SK-N-SH (cell line): ENCODE measurements around the gene SLC2A13. TPM values are rescaled to one million over a fixed set of nuclear protein-coding genes. Genes with fewer than 3 reads are reported as not detected.

Source experiments
- CTCF ChIA-PET: fragments of 300-600, 350-600 bp; formaldehyde crosslinking; extraction: SDS; loops from one replicate; lab custom pipeline; 2021; lab: Yijun Ruan, JAX
- POLR2A ChIA-PET: fragments of 350-600 bp; sonication (Branson Sonifier 250); formaldehyde crosslinking; extraction: SDS; loops from one replicate; lab custom pipeline; 2020; ENCODE audit warnings: antibody characterized with exemption, inconsistent platforms; lab: Yijun Ruan, JAX
- DNase-seq: peaks from one replicate; pipeline ENCODE4 v3.0.0; 2012
- H2AFZ ChIP-seq: fragments of 200-600 bp; sonication (generic); 2 replicates; pipeline ENCODE4 v1.8.1; 2016; ENCODE audit warnings: antibody characterized with exemption, mild to moderate bottlenecking, low read depth
- H3F3A ChIP-seq: fragments of 200-600 bp; sonication (generic); replicated peaks from 2 replicates; pipeline ENCODE3; 2016; ENCODE audit warnings: antibody characterized with exemption, mild to moderate bottlenecking; ENCODE audit not compliant: insufficient read depth
- H3K27ac ChIP-seq, 2 experiments: fragments of 200-500 bp in 1 of 2; fragments of 200-600 bp in 1 of 2; sonication (Bioruptor generic) in 1 of 2; sonication (generic), shearing (Covaris generic) in 1 of 2; 2 replicates each; pipeline versions ENCODE4 v1.5.1 to v1.6.1; 2014 to 2016; ENCODE audit warnings: low read depth in 2 of 2, inconsistent platforms in 1 of 2, low read length in 1 of 2, mild to moderate bottlenecking in 1 of 2, mixed read lengths in 1 of 2
- H3K27me3 ChIP-seq: fragments of 200-600 bp; sonication (generic), shearing (Covaris generic); 2 replicates; pipeline ENCODE4 v1.6.1; 2016; ENCODE audit warnings: mixed run types; ENCODE audit not compliant: insufficient read depth
- H3K36me3 ChIP-seq, 2 experiments: fragments of 200-500 bp in 1 of 2; fragments of 200-600 bp in 1 of 2; sonication (Bioruptor generic) in 1 of 2; sonication (generic) in 1 of 2; replicated peaks in 1 of 2; 2 replicates each; pipeline versions ENCODE3 to v1.5.1; 2014 to 2016; ENCODE audit warnings: low read length in 1 of 2, mild to moderate bottlenecking in 1 of 2; ENCODE audit not compliant: insufficient read depth in 2 of 2, control insufficient read depth in 1 of 2
- H3K4me1 ChIP-seq, 2 experiments: fragments of 200-500 bp in 1 of 2; fragments of 200-600 bp in 1 of 2; sonication (Bioruptor generic) in 1 of 2; sonication (generic), shearing (Covaris generic) in 1 of 2; 2 replicates each; pipeline versions ENCODE4 v1.5.1 to v1.6.1; 2014 to 2016; ENCODE audit warnings: low read depth in 1 of 2, low read length in 1 of 2, mixed run types in 1 of 2; ENCODE audit not compliant: insufficient read depth in 2 of 2, control insufficient read depth in 1 of 2
- H3K4me2 ChIP-seq: fragments of 200-600 bp; sonication (generic), shearing (Covaris generic); 2 replicates; pipeline ENCODE4 v1.6.1; 2017; ENCODE audit warnings: mixed run types
- H3K4me3 ChIP-seq, 2 experiments: fragments of 200-500 bp in 1 of 2; fragments of 200-600 bp in 1 of 2; sonication (Bioruptor generic) in 1 of 2; sonication (generic), shearing (Covaris generic) in 1 of 2; 2 replicates each; pipeline versions ENCODE4 v1.5.1 to v1.8.1; 2014 to 2016; ENCODE audit warnings: low read depth in 2 of 2, inconsistent platforms in 1 of 2, low read length in 1 of 2, mild to moderate bottlenecking in 1 of 2, mixed read lengths in 1 of 2, moderate library complexity in 1 of 2
- H3K79me2 ChIP-seq: fragments of 200-600 bp; sonication (generic); 2 replicates; pipeline ENCODE4 v1.8.1; 2017; ENCODE audit warnings: mild to moderate bottlenecking; ENCODE audit not compliant: insufficient read depth
- H3K9ac ChIP-seq: fragments of 200-600 bp; sonication (generic); 2 replicates; pipeline ENCODE4 v1.6.1; 2017; ENCODE audit warnings: mixed run types
- H3K9me2 ChIP-seq: fragments of 200-600 bp; sonication (generic); 2 replicates; pipeline ENCODE4 v1.6.1; 2017; ENCODE audit warnings: mixed run types
- H3K9me3 ChIP-seq: fragments of 200-600 bp; sonication (generic); 2 replicates; pipeline ENCODE4 v1.6.1; 2017; ENCODE audit warnings: mixed run types, mild to moderate bottlenecking, moderate library complexity
- H4K20me1 ChIP-seq: fragments of 200-600 bp; sonication (generic); 2 replicates; pipeline ENCODE4 v1.6.1; 2017; ENCODE audit warnings: mild to moderate bottlenecking, mixed run types; ENCODE audit not compliant: insufficient read depth
- EP300 ChIP-seq, 2 experiments: IDR thresholded peaks; 2 replicates each; pipeline versions ENCODE4 v1.4.0 to v1.6.1; 2012; ENCODE audit warnings: borderline replicate concordance in 1 of 2, low read depth in 1 of 2, low read length in 1 of 2
- FOXM1 ChIP-seq: IDR thresholded peaks from 2 replicates; pipeline ENCODE4 v1.4.0; 2012; ENCODE audit warnings: low read depth, mild to moderate bottlenecking
- GABPA ChIP-seq: IDR thresholded peaks from 2 replicates; pipeline ENCODE4 v1.4.0; 2012; ENCODE audit warnings: low read depth, mild to moderate bottlenecking
- IRF3 ChIP-seq: fragments of 150-350 bp; IDR thresholded peaks from 2 replicates; pipeline ENCODE4 v1.6.1; 2016; ENCODE audit warnings: mild to moderate bottlenecking, low read depth, low read length
- MAX ChIP-seq: IDR thresholded peaks from 2 replicates; pipeline ENCODE4 v1.4.0; 2012; ENCODE audit warnings: low read depth
- MEF2A ChIP-seq: IDR thresholded peaks from 2 replicates; pipeline ENCODE4 v1.4.0; 2012; ENCODE audit warnings: low read depth, borderline replicate concordance
- NFIC ChIP-seq: IDR thresholded peaks from 2 replicates; pipeline ENCODE4 v1.4.0; 2012; ENCODE audit warnings: borderline replicate concordance
- NRF1 ChIP-seq: IDR thresholded peaks from 2 replicates; pipeline ENCODE4 v1.6.1; 2012; ENCODE audit warnings: low read depth, mild to moderate bottlenecking, low read length
- POLR2AphosphoS5 ChIP-seq: IDR thresholded peaks from 2 replicates; pipeline ENCODE4 v1.6.1; 2012; ENCODE audit warnings: low read depth, low read length
- RXRA ChIP-seq: IDR thresholded peaks from 2 replicates; pipeline ENCODE4 v1.4.0; 2012; ENCODE audit warnings: low read depth, mild to moderate bottlenecking, borderline replicate concordance
- SMC3 ChIP-seq: IDR thresholded peaks from 2 replicates; pipeline ENCODE4 v1.6.1; 2012; ENCODE audit warnings: low read depth, low read length, improper control_type of control experiment
- TEAD4 ChIP-seq: IDR thresholded peaks from 2 replicates; pipeline ENCODE4 v1.4.0; 2012; ENCODE audit warnings: mild to moderate bottlenecking, borderline replicate concordance; ENCODE audit not compliant: insufficient read depth
- USF2 ChIP-seq: fragments of 150-350 bp; IDR thresholded peaks from 2 replicates; pipeline ENCODE4 v1.6.1; 2017; ENCODE audit warnings: antibody characterized with exemption, low read length, low read depth, borderline replicate concordance
- YY1 ChIP-seq: IDR thresholded peaks from 2 replicates; pipeline ENCODE4 v1.4.0; 2012; ENCODE audit warnings: low read depth, mild to moderate bottlenecking
- WGBS: methylation state at CpG from one replicate; pipeline ENCODE4 v1.1.6; 2017; ENCODE audit warnings: low lambda C conversion rate; 5-methylcytosine and 5-hydroxymethylcytosine counted together
- polyA plus RNA-seq, 3 experiments: library from polyadenylated mRNA; depleted of rRNA; stranded (reverse); fragments of >200 nt; gene quantifications; 2 replicates each; pipeline ENCODE4 v1.2.3, GENCODE V29; 2012
- TF ChIP-seq, protein P1 (sequence below): IDR thresholded peaks from 2 replicates; pipeline ENCODE4; 2012

Gene SLC2A13
- polyA plus RNA-seq, 1 of the 3 experiments (the other 2 are of a cell fraction): 0.21 TPM

DNA sequence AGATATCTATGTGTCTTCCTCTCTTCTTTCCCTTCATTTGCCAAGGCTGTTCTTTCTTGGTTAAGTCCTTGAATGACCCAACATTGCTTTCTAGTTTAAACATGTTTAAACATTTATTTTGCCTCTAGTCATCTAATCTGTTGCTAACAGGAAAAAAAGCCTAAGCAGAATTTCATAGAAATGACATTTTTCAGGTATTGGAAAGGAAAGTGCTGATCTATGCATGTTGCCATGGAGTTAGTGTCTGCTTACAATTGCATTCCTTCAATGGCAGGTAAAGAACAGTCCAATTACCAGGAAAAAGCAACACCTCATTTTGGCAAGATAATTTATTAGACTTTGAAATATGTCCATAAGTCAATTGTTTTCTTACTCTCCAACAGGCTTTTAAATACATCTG lies 21.5 kb upstream of the SLC2A13 start:
- DNase-seq: no peak
- Histone ChIP-seq H3K9me2 (no peaks in the 10 kb centered on the region), H3K9ac (no peak overlapping the region), H4K20me1 (no peaks in the 10 kb centered on the region), H3K4me2 (no peak overlapping the region), H2AFZ (no peak overlapping the region), H3K4me1 (no peaks in the 10 kb centered on the region), H3K79me2 (no peaks in the 10 kb centered on the region), H3K4me3 (no peak overlapping the region), H3K27ac (no peak overlapping the region), H3K36me3 (no peaks in the 10 kb centered on the region), H3F3A (no peaks in the 10 kb centered on the region), H3K27me3 (no peaks in the 10 kb centered on the region), H3K9me3 (no peaks in the 10 kb centered on the region)
- POLR2A ChIA-PET: no interaction called here
- TF ChIP-seq MAX (no peak), USF2 (no peak), RXRA (no peak)
- CTCF ChIA-PET: interaction anchor here (0.6 to 0.9 kb wide), 2 partner anchors 78 to 116 kb away, joined by 3 to 4 read pairs; no protein-coding TSS in a partner anchor

DNA sequence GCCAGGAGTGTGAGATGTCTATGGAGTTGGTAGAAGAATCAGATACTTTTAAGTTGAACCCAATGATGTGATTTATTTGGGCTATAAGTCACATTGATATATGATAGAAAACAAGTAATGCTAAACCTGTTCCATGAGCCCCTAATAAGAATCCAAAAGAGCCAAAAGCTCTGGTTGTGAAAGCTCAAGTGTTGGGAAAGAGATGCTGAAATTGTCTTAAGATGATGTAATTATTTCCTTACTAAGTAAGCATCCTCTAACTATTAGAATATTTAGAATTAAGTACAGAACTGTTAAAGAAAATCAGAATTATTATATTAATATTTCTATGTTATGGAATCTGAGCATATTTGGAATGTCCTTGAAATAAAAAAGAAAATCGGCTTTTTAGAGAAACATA lies 17.6 kb upstream of the SLC2A13 start:
- H3F3A ChIP-seq: no peaks in the 10 kb centered on the region
- H3K36me3 ChIP-seq: no peaks in the 10 kb centered on the region
- no peak overlapping the region for H3K9ac ChIP-seq
- no peak overlapping the region for H3K27ac ChIP-seq
- TF ChIP-seq FOXM1 (no peak), TEAD4 (no peak), GABPA (no peak), NFIC (no peak), YY1 (no peak), EP300 (IDR thresholded peaks at IDR 0.05; ENCODE audit: borderline replicate concordance in 1 of 2, low read depth in 1 of 2, low read length in 1 of 2) (no peak), NRF1 (no peak), MEF2A (no peak), SMC3 (no peak), MAX (no peak), POLR2AphosphoS5 (no peak), IRF3 (no peak)
- TF ChIP-seq, protein P1, sequence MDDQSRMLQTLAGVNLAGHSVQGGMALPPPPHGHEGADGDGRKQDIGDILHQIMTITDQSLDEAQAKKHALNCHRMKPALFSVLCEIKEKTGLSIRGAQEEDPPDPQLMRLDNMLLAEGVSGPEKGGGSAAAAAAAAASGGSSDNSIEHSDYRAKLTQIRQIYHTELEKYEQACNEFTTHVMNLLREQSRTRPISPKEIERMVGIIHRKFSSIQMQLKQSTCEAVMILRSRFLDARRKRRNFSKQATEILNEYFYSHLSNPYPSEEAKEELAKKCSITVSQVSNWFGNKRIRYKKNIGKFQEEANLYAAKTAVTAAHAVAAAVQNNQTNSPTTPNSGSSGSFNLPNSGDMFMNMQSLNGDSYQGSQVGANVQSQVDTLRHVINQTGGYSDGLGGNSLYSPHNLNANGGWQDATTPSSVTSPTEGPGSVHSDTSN: no peak
- no peaks in the 10 kb centered on the region for H3K27me3 ChIP-seq
- ChIA-PET POLR2A (no interaction called here), CTCF (interaction anchor here (1.2 kb wide), 1 partner anchor 19 kb away, joined by 3 read pairs; no protein-coding TSS in a partner anchor)
- H3K9me3 ChIP-seq: no peaks in the 10 kb centered on the region
- H3K4me2 ChIP-seq: no peak overlapping the region
- H3K9me2 ChIP-seq: no peaks in the 10 kb centered on the region
- no peak overlapping the region for H3K4me3 ChIP-seq
- no peak overlapping the region for H2AFZ ChIP-seq
- H3K79me2 ChIP-seq: no peaks in the 10 kb centered on the region
- no peaks in the 10 kb centered on the region for H4K20me1 ChIP-seq
- no peaks in the 10 kb centered on the region for H3K4me1 ChIP-seq
- WGBS: 67% methylated on average over 1 of the region's 1 CpG
- no peak for DNase-seq
